Measurements from ENCODE around the gene RSU1. TPM values are rescaled to one million over a fixed set of nuclear protein-coding genes. Genes with fewer than 3 reads are reported as not detected.

RSU1 gene
- total RNA-seq, 1 donor from 2014 or later, result 118 TPM

DNA sequence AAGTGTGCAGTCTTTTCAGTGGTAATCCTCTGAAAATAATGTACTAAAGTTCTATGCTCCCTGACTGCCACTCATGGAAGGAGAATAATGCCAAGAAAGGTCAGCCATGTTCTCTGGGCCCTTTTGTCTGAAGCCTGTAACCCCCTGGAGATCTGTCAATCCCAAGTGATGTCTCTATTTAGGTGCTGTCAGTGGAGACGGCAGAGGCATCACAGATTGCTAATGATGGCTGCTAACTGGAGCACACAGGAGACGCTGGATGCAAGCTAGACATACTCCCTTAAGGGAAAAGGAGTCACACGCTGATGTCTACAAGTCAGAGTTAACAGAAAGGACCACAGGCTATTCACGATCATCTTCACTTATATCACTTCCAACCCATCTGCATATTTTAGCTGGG is 118.8 kb downstream of the RSU1 start:
- no peak for DNase-seq (ENCODE audit: low spot score)
- H3K27ac Mint-ChIP-seq (ENCODE audit: unreplicated experiment), result no peak overlapping the region
- no peaks in the 10 kb centered on the region for H3K9me3 Mint-ChIP-seq (ENCODE audit: unreplicated experiment)
- H3K27me3 Mint-ChIP-seq (ENCODE audit: unreplicated experiment), result no peaks in the 10 kb centered on the region
- TF ChIP-seq CTCF (IDR thresholded peaks at IDR 0.05; ENCODE audit: unreplicated experiment), result no peak
- peaks cover 10% of the 10 kb centered on the region for H3K36me3 Mint-ChIP-seq (ENCODE audit: low read depth, unreplicated experiment)
- no peak overlapping the region for H3K4me3 Mint-ChIP-seq (ENCODE audit: unreplicated experiment)
- H3K4me1 Mint-ChIP-seq (ENCODE audit: unreplicated experiment), result no peaks in the 10 kb centered on the region

GRCh38 chr10:16690417-16690816 is 126.8 kb downstream of the RSU1 start:
- no peak for TF ChIP-seq CTCF (IDR thresholded peaks at IDR 0.05; ENCODE audit: unreplicated experiment)
- H3K9me3 Mint-ChIP-seq (ENCODE audit: unreplicated experiment), result no peaks in the 10 kb centered on the region
- H3K36me3 Mint-ChIP-seq (ENCODE audit: low read depth, unreplicated experiment), result peaks cover 4% of the 10 kb centered on the region
- DNase-seq (ENCODE audit: low spot score), result no peak
- no peak overlapping the region for H3K27ac Mint-ChIP-seq (ENCODE audit: unreplicated experiment)
- no peaks in the 10 kb centered on the region for H3K27me3 Mint-ChIP-seq (ENCODE audit: unreplicated experiment)
- H3K4me1 Mint-ChIP-seq (ENCODE audit: unreplicated experiment), result no peaks in the 10 kb centered on the region
- H3K4me3 Mint-ChIP-seq (ENCODE audit: unreplicated experiment), result no peak overlapping the region

- DNase-seq (ENCODE audit: low spot score), result no peak
- H3K4me3 Mint-ChIP-seq (ENCODE audit: unreplicated experiment), result no peak overlapping the region
- H3K36me3 Mint-ChIP-seq (ENCODE audit: low read depth, unreplicated experiment), result peaks cover 4% of the 10 kb centered on the region
- H3K9me3 Mint-ChIP-seq (ENCODE audit: unreplicated experiment), result no peaks in the 10 kb centered on the region
- H3K27me3 Mint-ChIP-seq (ENCODE audit: unreplicated experiment), result no peaks in the 10 kb centered on the region
- no peak for TF ChIP-seq CTCF (IDR thresholded peaks at IDR 0.05; ENCODE audit: unreplicated experiment)
- H3K4me1 Mint-ChIP-seq (ENCODE audit: unreplicated experiment), result no peaks in the 10 kb centered on the region
- H3K27ac Mint-ChIP-seq (ENCODE audit: unreplicated experiment), result no peak overlapping the region
Measured at GRCh38 chr10:16689696-16690095, 127.5 kb downstream of the RSU1 start.

DNA sequence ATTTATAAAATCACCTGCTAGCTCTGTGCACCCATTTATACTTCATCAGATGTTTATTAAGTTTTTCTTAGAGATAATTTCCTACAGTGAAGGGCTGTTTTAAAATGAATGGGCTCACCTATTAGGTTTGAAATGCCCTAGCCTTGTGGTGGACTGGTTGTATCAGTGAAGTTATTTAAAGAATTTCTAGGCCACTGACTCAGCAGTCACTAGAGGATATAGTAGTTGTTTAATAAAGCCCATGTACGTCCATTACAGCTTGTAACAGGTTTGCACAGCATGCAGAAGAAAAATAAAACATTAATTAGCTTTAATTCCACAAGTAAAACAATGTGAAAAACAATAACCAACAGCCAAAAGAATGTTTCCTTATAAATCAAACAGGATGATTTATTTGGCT is 128.0 kb downstream of the RSU1 start:
- no peak for DNase-seq (ENCODE audit: low spot score)
- H3K27ac Mint-ChIP-seq (ENCODE audit: unreplicated experiment), result no peak overlapping the region
- no peaks in the 10 kb centered on the region for H3K27me3 Mint-ChIP-seq (ENCODE audit: unreplicated experiment)
- H3K36me3 Mint-ChIP-seq (ENCODE audit: low read depth, unreplicated experiment), result peaks cover 4% of the 10 kb centered on the region
- no peak overlapping the region for H3K4me3 Mint-ChIP-seq (ENCODE audit: unreplicated experiment)
- H3K9me3 Mint-ChIP-seq (ENCODE audit: unreplicated experiment), result no peaks in the 10 kb centered on the region
- TF ChIP-seq CTCF (IDR thresholded peaks at IDR 0.05; ENCODE audit: unreplicated experiment), result no peak
- H3K4me1 Mint-ChIP-seq (ENCODE audit: unreplicated experiment), result no peaks in the 10 kb centered on the region

DNA sequence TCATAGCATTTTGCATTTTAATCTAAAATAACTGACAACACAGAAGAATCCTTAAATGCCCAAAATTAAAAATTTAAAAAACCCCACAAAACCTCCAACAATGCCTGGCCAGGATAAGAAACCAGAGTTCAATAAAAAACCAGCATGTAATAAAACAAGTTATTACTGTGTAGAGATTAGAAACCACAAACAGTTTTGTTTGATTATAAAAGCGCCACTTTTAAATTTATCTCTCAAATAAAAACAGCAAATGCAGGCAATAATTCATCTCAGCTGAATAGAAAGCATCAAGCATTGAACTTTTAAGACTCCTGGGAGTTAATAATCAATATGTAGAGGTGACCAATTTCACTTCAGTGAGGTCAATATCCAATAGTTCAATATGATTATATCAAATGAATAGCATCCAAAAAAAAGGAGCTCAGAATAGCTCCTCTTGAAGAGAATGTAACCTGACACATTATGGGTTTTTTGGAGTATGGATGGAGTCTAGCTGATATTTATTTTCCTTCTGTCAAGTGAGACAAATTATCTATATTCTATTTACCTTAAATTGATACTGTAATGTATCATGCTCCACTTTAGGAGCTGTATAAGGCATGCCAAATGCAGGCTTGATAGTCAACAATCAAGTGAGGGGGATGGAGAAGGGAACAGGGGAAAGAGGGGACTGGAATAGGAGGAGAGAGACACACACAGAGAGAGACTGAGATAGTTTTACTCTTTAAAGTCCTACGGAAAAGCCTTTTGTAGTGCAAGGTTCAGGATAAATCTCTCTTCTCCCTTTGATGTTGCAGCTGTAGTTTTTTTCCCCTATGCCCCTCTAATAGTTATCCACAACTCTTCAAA is 130.9 kb downstream of the RSU1 start:
- no peaks in the 10 kb centered on the region for H3K27me3 Mint-ChIP-seq (ENCODE audit: unreplicated experiment)

More for the DNA sequence above, 130.9 kb downstream of the RSU1 start:
- no peak for TF ChIP-seq CTCF (IDR thresholded peaks at IDR 0.05; ENCODE audit: unreplicated experiment)
- Mint-ChIP-seq H3K27ac (ENCODE audit: unreplicated experiment) (no peak overlapping the region), H3K4me1 (ENCODE audit: unreplicated experiment) (no peaks in the 10 kb centered on the region), H3K36me3 (ENCODE audit: low read depth, unreplicated experiment) (peaks cover 4% of the 10 kb centered on the region), H3K4me3 (ENCODE audit: unreplicated experiment) (no peak overlapping the region), H3K9me3 (ENCODE audit: unreplicated experiment) (no peaks in the 10 kb centered on the region)
- no peak for DNase-seq (ENCODE audit: low spot score)
